ENCODE results near the gene ITLN1. TPM values are rescaled to one million over a fixed set of nuclear protein-coding genes. Genes with fewer than 3 reads are reported as not detected.
"Not testable (repeated sequence)": the region's sequence is repeated elsewhere in the genome, so short reads cannot be mapped to it uniquely, and the experiment has no call there.

ITLN1 gene
- total RNA-seq, 1 donor from 2014 or later, result 2.2 TPM

GRCh38 chr1:160883581-160884513 lies 1.1 kb downstream of the ITLN1 start:
- no peak for DNase-seq (ENCODE audit: low spot score)

DNA sequence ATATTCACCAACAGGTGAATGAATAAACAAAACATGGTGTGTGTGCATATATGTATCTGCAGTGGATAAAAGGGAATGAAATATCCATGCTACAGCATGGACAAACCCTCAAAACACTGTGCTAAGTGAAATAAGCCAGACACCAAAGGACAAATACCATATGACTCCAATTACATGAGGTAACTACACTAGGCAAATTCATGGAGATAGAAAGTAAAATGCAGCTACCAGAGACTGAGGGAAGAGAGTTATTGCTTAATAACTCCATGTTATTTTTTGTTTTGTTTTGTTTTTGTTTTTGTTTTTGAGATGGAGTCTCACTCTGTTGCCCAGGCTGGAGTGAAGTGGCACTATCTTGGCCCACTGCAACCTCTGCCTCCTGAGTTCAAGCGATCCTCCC lies 2.4 kb downstream of the ITLN1 start:
- DNase-seq (ENCODE audit: low spot score), result no peak

DNA sequence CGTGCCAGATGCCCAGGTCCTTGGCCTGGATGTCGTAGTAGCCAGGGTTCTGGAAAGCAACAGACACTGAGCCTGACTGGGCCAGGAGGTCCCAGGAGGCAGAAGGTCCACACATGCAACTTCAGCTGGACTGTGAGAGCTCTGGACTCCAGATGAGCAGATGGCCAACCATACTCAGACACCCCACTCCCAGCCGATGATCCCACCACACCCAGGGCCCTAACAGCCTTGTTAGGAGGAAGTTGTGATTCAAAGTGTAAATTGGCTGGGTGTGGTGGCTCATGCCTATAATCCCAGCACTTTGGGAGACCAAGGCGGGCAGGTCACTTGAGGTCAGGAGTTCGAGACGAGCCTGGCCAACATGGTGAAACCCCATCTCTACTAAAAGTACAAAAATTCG lies 3.7 kb downstream of the ITLN1 start:
- DNase-seq (ENCODE audit: low spot score), result not testable (repeated sequence)

GRCh38 chr1:160880216-160880615 lies 4.8 kb downstream of the ITLN1 start:
- no peak for DNase-seq (ENCODE audit: low spot score)

GRCh38 chr1:160879056-160879455 lies 5.9 kb downstream of the ITLN1 start:
- DNase-seq (ENCODE audit: low spot score), result no peak

GRCh38 chr1:160877221-160877620 lies 7.8 kb downstream of the ITLN1 start:
- no peak for DNase-seq (ENCODE audit: low spot score)

GRCh38 chr1:160876311-160876710 lies 8.7 kb downstream of the ITLN1 start:
- DNase-seq (ENCODE audit: low spot score), result no peak

- not testable (repeated sequence) for DNase-seq (ENCODE audit: low spot score)
Observed at GRCh38 chr1:160875591-160875990, 9.4 kb downstream of the ITLN1 start.

GRCh38 chr1:160874935-160875334 lies 10.0 kb downstream of the ITLN1 start:
- no peak for DNase-seq (ENCODE audit: low spot score)

DNA sequence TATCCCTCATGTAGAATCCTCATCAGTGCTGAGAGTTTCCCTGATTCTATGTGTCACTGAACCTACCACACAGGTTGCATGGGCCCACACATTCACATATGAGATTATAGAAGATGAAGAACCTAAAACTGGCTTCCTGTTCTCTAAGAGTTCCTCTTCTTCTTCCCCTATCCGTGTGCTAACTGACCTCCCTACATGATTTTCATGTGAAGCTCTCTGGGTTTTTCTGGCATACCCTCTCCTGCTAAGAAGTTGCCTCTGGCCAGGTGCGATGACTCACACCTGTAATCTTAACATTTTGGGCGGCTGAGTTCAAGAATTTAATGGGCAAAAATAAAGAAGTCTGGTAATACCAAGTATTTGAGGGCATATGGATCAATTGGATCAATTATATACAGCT lies 16.8 kb downstream of the ITLN1 start:
- no peak for DNase-seq (ENCODE audit: low spot score)

- DNase-seq (ENCODE audit: low spot score), result not testable (repeated sequence)
Observed at GRCh38 chr1:160867651-160868050, 17.3 kb downstream of the ITLN1 start.

DNA sequence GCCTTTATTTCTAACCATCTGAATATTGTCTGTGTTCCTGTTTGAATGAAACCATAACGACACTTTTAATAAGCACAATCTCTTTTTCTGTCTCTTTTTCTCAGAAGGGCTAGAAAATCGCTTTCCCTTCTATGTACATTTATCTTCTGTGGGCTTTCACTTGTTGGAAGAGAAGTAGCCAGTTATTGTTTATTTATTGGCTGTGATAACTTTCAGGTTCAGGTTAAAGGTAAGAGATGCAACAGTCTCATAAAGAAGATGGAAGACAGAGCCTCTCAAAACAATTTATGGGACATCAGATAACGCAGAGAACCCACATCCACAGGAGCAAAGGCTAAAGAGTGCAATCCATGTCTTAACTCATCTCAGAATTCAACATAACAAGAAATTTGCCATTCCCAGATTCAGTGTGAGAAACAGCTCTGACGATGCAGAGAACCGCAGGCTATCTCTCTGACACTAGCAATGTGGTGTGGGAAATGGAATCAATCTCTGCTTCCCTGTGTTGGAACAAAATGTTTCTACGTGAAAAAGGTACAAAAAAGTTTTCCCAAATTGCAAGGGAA lies 18.2 kb downstream of the ITLN1 start:
- DNase-seq (ENCODE audit: low spot score), result peak; percentile 29

GRCh38 chr1:160866001-160866694 lies 18.8 kb downstream of the ITLN1 start:
- DNase-seq (ENCODE audit: low spot score), result no peak

- DNase-seq (ENCODE audit: low spot score), result no peak
Observed at GRCh38 chr1:160865337-160865736, 19.6 kb downstream of the ITLN1 start.

GRCh38 chr1:160864173-160864572 lies 20.8 kb downstream of the ITLN1 start:
- no peak for DNase-seq (ENCODE audit: low spot score)

DNA sequence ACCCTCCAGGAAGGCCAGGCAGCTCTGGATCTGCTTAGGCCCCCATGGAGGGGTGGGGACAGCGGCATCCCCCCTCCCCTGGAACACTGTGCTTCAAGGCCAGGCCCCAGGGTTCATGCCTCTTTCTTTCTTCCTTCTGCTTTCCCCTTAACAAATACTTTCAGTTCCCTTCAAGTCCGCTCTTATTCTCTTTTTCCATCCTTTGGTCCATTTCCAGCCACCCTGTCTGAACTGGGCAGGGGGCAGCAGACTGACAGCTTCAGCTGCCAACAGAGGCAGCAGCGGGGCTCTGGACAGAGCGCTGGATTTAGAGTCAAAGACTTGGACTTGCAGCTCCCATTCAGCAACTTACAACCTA lies 21.2 kb downstream of the ITLN1 start:
- no peak for DNase-seq (ENCODE audit: low spot score)

DNA sequence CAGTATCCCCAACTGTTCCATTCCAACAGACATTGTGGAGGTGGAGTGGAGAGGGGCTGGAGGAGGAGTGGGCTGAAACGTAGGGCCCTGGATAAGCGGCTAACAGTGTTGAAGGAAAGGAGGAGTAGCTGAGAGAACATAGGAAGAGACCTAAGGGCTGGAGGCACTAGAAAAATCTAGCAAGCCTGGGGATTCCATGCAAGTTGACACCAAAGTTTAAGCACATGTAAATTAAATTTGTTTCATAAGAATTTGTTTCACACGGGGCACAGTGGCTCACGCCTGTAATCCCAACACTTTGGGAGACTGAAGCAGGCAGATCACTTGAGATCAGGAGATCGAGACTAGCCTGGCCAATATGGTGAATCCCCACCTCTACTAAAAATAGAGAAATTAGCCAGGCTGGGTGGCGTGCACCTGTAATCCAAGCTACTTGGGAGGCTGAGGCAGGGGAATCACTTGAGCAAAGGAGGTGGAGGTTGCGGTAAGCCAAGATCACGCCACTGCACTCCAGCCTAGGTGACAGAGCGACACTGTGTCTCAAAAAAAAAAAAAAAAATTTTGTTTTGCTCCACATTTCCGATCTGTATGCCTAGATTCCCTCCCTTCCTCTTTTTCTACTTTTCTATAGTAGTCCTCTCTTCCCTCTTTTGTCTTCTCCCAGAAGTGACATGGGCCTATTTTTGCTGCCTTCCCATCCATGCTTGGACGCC lies 21.8 kb downstream of the ITLN1 start:
- DNase-seq (ENCODE audit: low spot score), result no peak

DNA sequence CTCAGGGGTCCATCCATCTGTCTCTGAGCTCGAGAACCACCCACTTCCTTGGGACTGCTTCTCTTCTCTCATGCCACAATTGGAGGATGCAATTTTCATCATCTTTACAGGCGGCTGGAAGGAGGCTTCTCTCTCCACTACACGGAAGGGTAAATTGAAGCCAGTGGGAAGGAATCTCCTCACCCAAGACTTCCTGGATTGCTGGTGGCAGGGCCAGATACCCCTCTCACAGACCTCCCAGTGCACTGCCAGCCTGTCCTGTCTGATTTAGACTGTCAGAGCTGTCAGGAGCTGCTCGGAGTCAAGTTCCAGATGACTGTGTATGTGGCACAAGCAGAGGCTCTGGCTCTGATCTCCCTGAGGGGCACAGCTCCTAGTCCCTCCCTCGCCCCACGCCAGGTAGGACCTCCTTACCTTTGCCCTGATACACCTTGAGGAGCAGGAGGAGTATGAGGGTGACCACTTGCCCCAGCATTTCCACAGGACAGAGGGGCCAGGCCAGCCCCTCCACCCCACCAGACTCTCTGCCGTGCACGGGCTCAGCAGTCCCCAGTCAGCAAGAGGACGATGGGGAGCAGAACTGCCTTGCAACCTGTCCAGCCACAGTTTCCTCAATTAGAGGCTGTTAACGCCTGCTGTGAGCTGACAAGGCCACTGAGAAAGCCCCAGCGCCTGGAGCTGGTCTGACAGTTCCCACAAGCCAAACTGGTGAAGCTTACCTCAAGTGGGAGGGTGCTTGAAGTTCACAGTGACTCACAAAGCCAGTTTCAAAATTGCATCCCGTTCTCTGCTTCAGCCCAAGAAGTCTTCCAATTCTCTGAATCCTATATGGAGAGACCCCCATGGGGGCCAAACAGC lies 22.5 kb downstream of the ITLN1 start, which contains the start of gene CD244:
CD244 (minus strand) TSS at position 685 of the 858 bp plus-strand sequence; CDS start at position 475, 210 bp downstream.
- peak; percentile 24 for DNase-seq (ENCODE audit: low spot score)

- no peak for DNase-seq (ENCODE audit: low spot score)
Observed at GRCh38 chr1:160860840-160861505, 24.0 kb downstream of the ITLN1 start.

GRCh38 chr1:160859166-160859565 lies 25.8 kb downstream of the ITLN1 start:
- no peak for DNase-seq (ENCODE audit: low spot score)

Measured in umbilical cord (tissue), 2 donors.